Activated CD8-positive, alpha-beta memory T cell treated with anti-CD3 and anti-CD28 coated beads, Interleukin-2, amount 50 U/mL, for 48 hours (primary cell): ENCODE results near the gene DNASE1L2.

ENCODE experiments used
- DNase-seq: peaks from one replicate; pipeline ENCODE4 v3.0.0-alpha.2; 2020

Gene DNASE1L2

GRCh38 chr16:2204416-2205103, 31.7 kb upstream of the DNASE1L2 start:
- DNase-seq: no peak

- peak; percentile 95 for DNase-seq
These were observed 30.9 kb upstream of the DNASE1L2 start, which contains the start of gene MLST8 for GRCh38 chr16:2205104-2205966. Gene MLST8 (plus strand): TSS chr16:2205454. CDS start chr16:2206086, 632 bp downstream.

GRCh38 chr16:2205967-2206313, 30.3 kb upstream of the DNASE1L2 start:
- DNase-seq: no peak

- DNase-seq: no peak
These were observed 29.8 kb upstream of the DNASE1L2 start for GRCh38 chr16:2206420-2206779.

GRCh38 chr16:2206780-2207433, 29.3 kb upstream of the DNASE1L2 start:
- DNase-seq: no peak

GRCh38 chr16:2207872-2208271, 28.4 kb upstream of the DNASE1L2 start:
- no peak for DNase-seq

- DNase-seq: no peak
These were observed 27.9 kb upstream of the DNASE1L2 start for GRCh38 chr16:2208308-2208707.

GRCh38 chr16:2208772-2209171, 27.5 kb upstream of the DNASE1L2 start:
- no peak for DNase-seq

GRCh38 chr16:2209258-2210008, 26.8 kb upstream of the DNASE1L2 start:
- no peak for DNase-seq

- no peak for DNase-seq
These were observed 26.3 kb upstream of the DNASE1L2 start for GRCh38 chr16:2210009-2210332.

- DNase-seq: no peak
These were observed 25.6 kb upstream of the DNASE1L2 start, which contains the start of gene BRICD5 for GRCh38 chr16:2210386-2211365. Gene BRICD5 (minus strand): TSS chr16:2210863. CDS start chr16:2210833, 30 bp downstream.

GRCh38 chr16:2211923-2212347, 24.3 kb upstream of the DNASE1L2 start:
- DNase-seq: no peak

GRCh38 chr16:2212362-2213324, 23.6 kb upstream of the DNASE1L2 start:
- DNase-seq: no peak

- DNase-seq: peak; percentile 66
These were observed 22.2 kb upstream of the DNASE1L2 start for GRCh38 chr16:2213817-2214718.

- DNase-seq: no peak
These were observed 21.6 kb upstream of the DNASE1L2 start, which contains the start of gene PGP for GRCh38 chr16:2214719-2214968. Gene PGP (minus strand): TSS chr16:2214840. CDS start chr16:2214777, 63 bp downstream.

GRCh38 chr16:2216330-2216729, 19.9 kb upstream of the DNASE1L2 start:
- no peak for DNase-seq

GRCh38 chr16:2223221-2223941, 12.9 kb upstream of the DNASE1L2 start, which contains the start of gene E4F1:
Gene E4F1 (plus strand): TSS chr16:2223591. CDS start chr16:2223614, 23 bp downstream.
- DNase-seq: peak; percentile 99

GRCh38 chr16:2223942-2224486, 12.2 kb upstream of the DNASE1L2 start:
- no peak for DNase-seq
